ENCODE data around the gene SYN1.

DNA sequence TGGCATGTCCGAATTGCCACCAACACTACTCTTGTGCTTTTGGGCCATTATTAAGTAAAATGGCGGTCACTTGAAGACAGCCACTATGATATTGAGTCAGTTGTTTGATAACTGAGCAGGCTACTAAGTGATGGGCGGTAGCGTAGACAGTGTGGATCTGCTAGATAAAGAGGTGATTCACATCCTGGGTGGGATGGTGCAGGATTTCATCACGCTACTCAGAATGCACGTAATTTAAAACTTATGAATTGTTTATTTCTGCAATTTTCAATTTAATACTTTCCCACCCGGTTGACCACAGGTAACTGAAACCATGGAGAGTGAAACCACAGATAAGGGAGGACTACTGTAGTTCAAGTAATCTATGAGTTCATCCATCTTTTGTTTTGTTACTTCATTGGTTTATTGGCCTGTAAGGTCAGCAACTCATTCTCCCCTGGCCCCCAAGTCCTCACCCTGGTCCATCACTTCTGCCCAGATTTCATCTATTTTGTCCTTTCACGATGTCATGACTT is 55.8 kb downstream of the SYN1 start:
- TF ChIP-seq EZH2phosphoT487 (IDR thresholded peaks at IDR 0.05; ENCODE audit: low read depth) = no peak
- TF ChIP-seq, protein P1, sequence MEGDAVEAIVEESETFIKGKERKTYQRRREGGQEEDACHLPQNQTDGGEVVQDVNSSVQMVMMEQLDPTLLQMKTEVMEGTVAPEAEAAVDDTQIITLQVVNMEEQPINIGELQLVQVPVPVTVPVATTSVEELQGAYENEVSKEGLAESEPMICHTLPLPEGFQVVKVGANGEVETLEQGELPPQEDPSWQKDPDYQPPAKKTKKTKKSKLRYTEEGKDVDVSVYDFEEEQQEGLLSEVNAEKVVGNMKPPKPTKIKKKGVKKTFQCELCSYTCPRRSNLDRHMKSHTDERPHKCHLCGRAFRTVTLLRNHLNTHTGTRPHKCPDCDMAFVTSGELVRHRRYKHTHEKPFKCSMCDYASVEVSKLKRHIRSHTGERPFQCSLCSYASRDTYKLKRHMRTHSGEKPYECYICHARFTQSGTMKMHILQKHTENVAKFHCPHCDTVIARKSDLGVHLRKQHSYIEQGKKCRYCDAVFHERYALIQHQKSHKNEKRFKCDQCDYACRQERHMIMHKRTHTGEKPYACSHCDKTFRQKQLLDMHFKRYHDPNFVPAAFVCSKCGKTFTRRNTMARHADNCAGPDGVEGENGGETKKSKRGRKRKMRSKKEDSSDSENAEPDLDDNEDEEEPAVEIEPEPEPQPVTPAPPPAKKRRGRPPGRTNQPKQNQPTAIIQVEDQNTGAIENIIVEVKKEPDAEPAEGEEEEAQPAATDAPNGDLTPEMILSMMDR (IDR thresholded peaks at IDR 0.05; ENCODE audit: low read depth, low read length) = no peak
